Panc1 (cell line): ENCODE measurements around the gene UNC13A. TPM values are rescaled to one million over a fixed set of nuclear protein-coding genes. Genes with fewer than 3 reads are reported as not detected.

Source experiments
- ATAC-seq: fragments of 200-7000 bp; cut with Tn5 transposase; 2 replicates; pipeline ENCODE4 v1.9.1; 2020; ENCODE audit warnings: mild to moderate bottlenecking, moderate library complexity
- BruUV-seq: library from RNA; stranded (reverse); fragments of 400-500 nt; replicated peaks from 2 replicates; lab custom pipeline; 2021; lab: Mats Ljungman, UMichigan
- CTCF ChIA-PET: fragments of 300-600 bp; sonication (Branson Sonifier 250); formaldehyde crosslinking; loops from one replicate; lab custom pipeline; 2022; ENCODE audit warnings: antibody characterized with exemption; lab: Charles Lee
- POLR2A ChIA-PET: fragments of 300-600 bp; sonication (Branson Sonifier 250); formaldehyde crosslinking; loops from one replicate; lab custom pipeline; 2022; ENCODE audit warnings: antibody characterized with exemption; lab: Charles Lee
- DNase-seq: peaks from one replicate; pipeline ENCODE4 v3.0.0-alpha.2; 2010; ENCODE audit warnings: low read depth, low spot score
- H3K27ac ChIP-seq: 2 replicates; pipeline ENCODE4 v1.5.1; 2011; ENCODE audit warnings: mild to moderate bottlenecking, low read length, inconsistent platforms
- H3K27me3 ChIP-seq: fragments of 200-500 bp; sonication (Bioruptor generic); 2 replicates; pipeline ENCODE4 v1.6.0; 2014; ENCODE audit warnings: low read length, inconsistent platforms; ENCODE audit not compliant: control insufficient read depth, insufficient read depth
- H3K36me3 ChIP-seq: fragments of 200-500 bp; sonication (Bioruptor generic); 2 replicates; pipeline ENCODE4 v1.5.1; 2014; ENCODE audit warnings: inconsistent platforms, mild to moderate bottlenecking, low read length, moderate library complexity; ENCODE audit not compliant: control insufficient read depth, insufficient read depth
- H3K4me1 ChIP-seq: 2 replicates; pipeline ENCODE4 v1.5.1; 2011; ENCODE audit warnings: inconsistent platforms, mild to moderate bottlenecking, low read length, moderate library complexity; ENCODE audit not compliant: control insufficient read depth, insufficient read depth
- H3K4me3 ChIP-seq, 2 experiments: 2 replicates each; pipeline ENCODE4 v1.5.1; 2011 to 2012; ENCODE audit warnings: low read depth in 2 of 2, low read length in 2 of 2, mild to moderate bottlenecking in 2 of 2, inconsistent platforms in 1 of 2, moderate library complexity in 1 of 2
- H3K9me3 ChIP-seq: fragments of 200-500 bp; sonication (Bioruptor generic); 2 replicates; pipeline ENCODE4 v1.5.1; 2014; ENCODE audit warnings: low read depth, mild to moderate bottlenecking, inconsistent platforms, low read length, moderate library complexity; ENCODE audit not compliant: control insufficient read depth, insufficient read depth
- CTCF ChIP-seq: fragments of 450-650 bp; IDR thresholded peaks from 2 replicates; pipeline ENCODE4 v1.5.1; 2017; ENCODE audit warnings: mild to moderate bottlenecking
- POLR2AphosphoS5 ChIP-seq: IDR thresholded peaks from 2 replicates; pipeline ENCODE4 v1.6.1; 2012; ENCODE audit warnings: mild to moderate bottlenecking, low read depth, low read length, moderate library complexity
- REST ChIP-seq, 2 experiments: IDR thresholded peaks; 2 replicates each; pipeline ENCODE4 v1.6.1; 2011 to 2012; ENCODE audit warnings: low read depth in 2 of 2, control low read depth in 1 of 2, low read length in 1 of 2, mild to moderate bottlenecking in 1 of 2, moderate library complexity in 1 of 2; ENCODE audit not compliant: insufficient read depth in 1 of 2
- SIN3A ChIP-seq: IDR thresholded peaks from 2 replicates; pipeline ENCODE4 v1.6.1; 2012; ENCODE audit warnings: low read depth, mild to moderate bottlenecking, low read length, moderate library complexity, borderline replicate concordance; ENCODE audit not compliant: insufficient read depth
- TCF7L2 ChIP-seq: IDR thresholded peaks from 2 replicates; pipeline ENCODE4 v1.6.1; 2011; ENCODE audit warnings: mild to moderate bottlenecking, low read depth, low read length, inconsistent platforms
- in situ Hi-C: cut with HindIII; loops from 2 replicates; pipeline ENCODE4 v1.10.0; 2016; ENCODE audit warnings: low sequenced_read_pairs, low pct_unique_long_range_greater_than_20kb
- intact Hi-C: fragments of 100-400 bp; cut with micrococcal nuclease; formaldehyde crosslinking; loops from one replicate; pipeline ENCODE4 v1.10.0; 2022; ENCODE audit not compliant: unreplicated experiment
- total RNA-seq: library from RNA; stranded (reverse); gene quantifications from one replicate; pipeline ENCODE4 v1.2.1, GENCODE V29; 2021; ENCODE audit not compliant: unreplicated experiment

The UNC13A gene
- total RNA-seq, 1 experiment from 2014 or later = 0.46 TPM

GRCh38 chr19:17648786-17649185, 39.4 kb downstream of the UNC13A start:
- intact Hi-C loops (no loop called here), in situ Hi-C loops (no loop called here)
- TF ChIP-seq REST (IDR thresholded peaks at IDR 0.05; ENCODE audit: insufficient read depth in 1 of 2, low read depth in 2 of 2, low read length in 1 of 2) (no peak), CTCF (no peak), POLR2AphosphoS5 (no peak)
- no peak overlapping the region for H3K27ac ChIP-seq
- POLR2A ChIA-PET = no interaction called here
- no peak for ATAC-seq
- H3K9me3 ChIP-seq = no peaks in the 10 kb centered on the region
- BruUV-seq = no TSS peak
- H3K27me3 ChIP-seq = no peaks in the 10 kb centered on the region
- no peak for DNase-seq
- H3K36me3 ChIP-seq = no peaks in the 10 kb centered on the region
- no peak overlapping the region for H3K4me3 ChIP-seq
- CTCF ChIA-PET = no interaction called here
- no peaks in the 10 kb centered on the region for H3K4me1 ChIP-seq

GRCh38 chr19:17648097-17648660, 40.0 kb downstream of the UNC13A start:
- Histone ChIP-seq H3K27ac (no peak overlapping the region), H3K9me3 (no peaks in the 10 kb centered on the region), H3K4me1 (no peaks in the 10 kb centered on the region), H3K36me3 (no peaks in the 10 kb centered on the region), H3K27me3 (no peaks in the 10 kb centered on the region), H3K4me3 (no peak overlapping the region)
- no TSS peak for BruUV-seq
- ATAC-seq (no peak), DNase-seq (no peak)
- intact Hi-C loops (no loop called here), in situ Hi-C loops (no loop called here)
- CTCF ChIA-PET = no interaction called here
- TF ChIP-seq POLR2AphosphoS5 (no peak), TCF7L2 (no peak), REST (IDR thresholded peaks at IDR 0.05; ENCODE audit: insufficient read depth in 1 of 2, low read depth in 2 of 2, low read length in 1 of 2) (no peak), SIN3A (no peak), CTCF (no peak)
- POLR2A ChIA-PET = no interaction called here
